Measurements from ENCODE around the gene SCRG1.

The SCRG1 gene

DNA sequence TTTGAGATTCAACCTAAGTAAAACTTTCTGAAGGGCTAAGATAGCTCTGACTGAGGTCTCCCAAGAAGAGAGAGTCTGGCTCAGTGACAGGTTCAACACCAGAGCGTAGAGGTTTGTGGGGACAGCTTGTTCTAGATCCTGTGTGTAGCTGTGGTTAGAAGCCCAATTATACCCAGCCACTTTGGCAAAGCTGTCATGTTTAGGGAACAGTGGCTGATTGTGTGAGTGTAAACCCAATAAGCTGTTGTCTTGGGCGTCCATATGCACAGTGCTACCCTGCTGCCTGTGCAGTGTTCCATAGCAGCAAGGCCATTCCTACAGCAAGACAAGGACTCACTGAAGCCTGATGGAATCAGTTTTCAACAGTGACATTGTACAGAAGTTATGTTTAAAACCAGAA, 11.2 kb upstream of the SCRG1 start:
- no peak for DNase-seq

DNA sequence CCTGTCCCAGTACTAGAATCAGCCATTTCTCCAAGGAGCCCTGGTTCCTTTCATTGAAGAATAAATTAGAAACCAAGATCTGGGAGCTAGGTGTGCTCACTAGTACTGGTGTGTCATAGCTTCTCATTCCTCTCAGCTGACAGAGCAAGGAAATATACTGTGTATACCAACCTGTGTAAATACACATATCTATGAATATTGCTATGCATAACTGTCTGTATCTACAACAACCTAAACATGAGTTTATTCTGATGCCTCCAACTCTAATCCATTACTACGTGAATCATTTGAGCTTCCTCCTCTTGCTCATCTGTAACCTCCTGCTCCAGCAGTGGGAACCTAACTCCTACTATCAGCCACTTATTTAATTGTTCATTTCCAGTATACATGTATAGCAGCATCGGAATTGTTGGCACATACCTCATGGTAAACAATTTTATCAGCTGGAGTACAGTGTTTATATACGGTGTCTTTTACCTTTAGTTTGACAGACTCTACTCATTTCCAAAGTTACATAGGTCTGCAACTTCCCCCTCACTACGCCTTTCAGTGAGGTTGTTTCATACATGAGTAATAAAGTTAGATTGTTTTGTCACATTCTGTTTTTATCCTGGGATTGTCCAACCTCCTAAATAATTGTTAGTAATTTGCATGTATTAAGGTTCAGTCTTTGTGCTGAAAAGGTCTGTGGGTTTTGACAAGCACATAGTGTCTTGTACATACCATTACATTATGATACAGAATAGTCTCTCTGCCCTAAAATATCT, 7.1 kb upstream of the SCRG1 start:
- DNase-seq = no peak

DNA sequence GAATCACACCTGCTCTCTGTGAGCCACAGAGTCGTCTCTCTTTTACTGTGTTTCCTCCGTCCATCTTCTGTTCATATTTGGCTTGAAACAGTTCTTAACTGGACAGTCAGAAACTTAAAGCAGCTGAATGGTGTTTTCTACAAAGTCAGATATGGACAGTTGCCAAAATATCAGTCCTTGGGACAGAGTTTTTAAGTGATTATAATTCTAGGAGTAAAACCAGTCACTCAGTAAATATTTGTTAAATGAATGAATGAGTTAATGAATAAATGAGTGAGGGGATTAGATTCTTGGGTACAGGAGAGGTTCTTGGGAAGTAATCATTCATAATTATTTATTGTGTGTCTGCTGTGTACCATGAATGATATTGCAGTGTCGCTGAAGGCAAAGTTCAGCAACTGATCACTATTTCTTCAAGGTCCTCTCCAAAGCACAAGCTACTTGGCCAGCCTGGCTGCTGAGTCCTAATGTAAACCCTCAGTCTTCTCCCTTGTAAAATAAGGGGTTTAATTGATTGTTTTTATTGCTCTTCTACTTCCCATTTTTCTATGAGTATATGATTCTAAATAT, 5.5 kb upstream of the SCRG1 start:
- no peak for DNase-seq

DNA sequence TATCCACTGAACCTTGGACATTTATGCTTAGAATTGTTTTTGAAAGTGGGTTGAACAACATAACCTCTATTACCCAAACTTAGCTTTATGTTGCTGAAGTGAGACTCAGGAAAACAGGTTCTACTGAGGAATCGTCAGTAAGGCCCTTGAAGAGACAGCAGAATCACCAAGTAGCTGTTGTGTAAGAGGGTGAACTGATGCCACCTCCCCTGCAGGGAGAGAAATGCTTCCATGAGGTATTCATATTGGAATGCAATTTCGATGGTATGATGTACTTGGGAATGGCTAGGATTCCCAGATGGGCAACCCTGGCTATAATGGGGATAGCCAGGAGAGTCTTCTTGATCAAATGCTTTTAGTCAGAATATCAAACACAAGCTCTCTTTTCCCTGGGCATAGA, 4.1 kb upstream of the SCRG1 start:
- DNase-seq = no peak

DNA sequence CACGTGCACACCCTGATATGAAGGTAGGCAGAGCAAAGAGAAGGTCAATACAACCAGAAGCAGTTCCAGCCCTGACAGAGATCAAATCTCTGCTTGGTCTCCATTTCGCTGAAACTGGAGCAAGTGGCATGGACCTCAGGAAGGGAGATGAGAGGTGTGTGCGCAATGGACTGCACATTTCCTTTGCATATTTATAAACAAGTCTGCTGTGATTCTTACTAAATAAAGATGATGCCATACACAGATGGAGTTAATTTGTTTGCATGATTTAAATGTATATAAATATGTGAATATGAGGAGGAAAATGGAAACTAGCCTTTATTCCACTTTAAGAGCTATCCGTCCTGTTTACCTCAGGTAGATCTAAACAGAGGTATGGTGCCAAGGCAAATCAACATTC, 2.1 kb upstream of the SCRG1 start:
- DNase-seq = no peak

DNA sequence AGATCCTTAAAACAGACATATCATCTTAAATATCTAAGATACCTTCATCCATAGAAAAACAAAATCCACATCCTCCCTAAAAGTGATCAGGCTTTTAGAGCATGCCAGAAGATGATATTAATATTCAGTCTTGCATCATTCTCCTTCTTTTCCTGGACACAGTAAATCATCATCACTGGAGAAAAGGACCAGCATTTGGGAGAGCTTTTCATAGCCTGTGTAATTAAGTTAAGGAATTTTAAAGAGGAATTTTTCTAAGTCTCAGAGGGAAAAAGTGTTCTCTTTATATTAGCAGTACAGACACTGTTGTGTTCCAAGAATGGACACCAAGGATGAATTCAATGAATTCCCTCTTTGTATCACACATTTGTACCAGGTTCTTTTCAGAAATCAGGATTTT, 696 bp downstream of the SCRG1 start:
- DNase-seq = no peak

DNA sequence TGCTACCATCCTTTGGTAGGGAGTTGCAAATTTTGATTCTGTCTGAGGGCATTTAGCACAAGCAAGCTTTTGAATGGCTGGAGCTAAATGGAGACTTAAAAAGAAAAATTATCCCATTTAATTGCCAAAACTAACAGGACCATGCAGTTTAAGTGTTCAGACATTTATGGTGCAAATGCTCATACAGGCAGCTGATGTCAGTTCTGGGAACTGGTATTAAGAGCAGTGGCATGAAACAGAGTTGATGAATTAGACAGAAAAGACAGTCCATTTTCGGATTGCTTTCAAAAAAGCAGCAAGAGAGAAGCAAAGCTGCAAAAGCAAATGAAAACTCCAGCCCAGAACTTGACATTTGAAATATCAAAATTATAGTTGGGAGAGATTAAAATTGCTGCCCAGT, 1.3 kb downstream of the SCRG1 start:
- no peak for DNase-seq

DNA sequence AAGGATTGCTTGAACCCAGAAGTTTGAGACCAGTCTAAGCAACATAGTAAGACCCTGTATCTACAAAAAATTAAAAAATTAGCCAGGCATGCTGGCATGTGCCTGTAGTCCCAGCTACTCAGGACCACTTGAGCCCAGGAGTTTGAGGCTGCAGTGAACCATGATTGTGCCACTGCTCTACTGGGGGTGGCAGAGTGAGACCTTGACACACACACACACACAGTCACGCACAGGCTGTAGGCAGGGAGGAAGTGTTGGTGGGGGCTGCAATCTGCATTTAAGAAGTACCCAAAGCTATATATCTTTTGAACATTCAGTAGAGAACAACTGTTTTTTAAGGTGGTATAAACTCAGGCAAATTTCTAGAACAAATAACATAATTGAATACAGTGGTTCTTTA, 7.2 kb downstream of the SCRG1 start:
- no peak for DNase-seq

DNA sequence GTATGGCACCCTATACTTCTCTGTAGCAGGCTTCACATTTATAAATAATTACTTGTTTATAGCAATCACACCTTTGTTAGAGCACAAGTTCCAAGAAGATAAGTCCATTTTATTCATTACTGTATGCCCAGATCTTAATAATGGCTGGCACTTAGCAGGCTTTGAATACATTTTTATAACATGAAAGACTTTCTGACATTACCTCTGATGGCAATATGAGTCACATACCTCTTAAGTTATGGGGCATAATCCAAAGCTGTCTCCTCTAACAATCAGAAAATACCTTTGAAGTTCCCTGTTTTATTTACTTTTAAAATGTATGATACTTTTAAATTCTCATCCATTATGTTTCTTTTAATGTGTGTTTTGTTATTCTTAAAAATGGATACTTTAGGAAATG, 12.2 kb downstream of the SCRG1 start:
- DNase-seq = no peak

DNA sequence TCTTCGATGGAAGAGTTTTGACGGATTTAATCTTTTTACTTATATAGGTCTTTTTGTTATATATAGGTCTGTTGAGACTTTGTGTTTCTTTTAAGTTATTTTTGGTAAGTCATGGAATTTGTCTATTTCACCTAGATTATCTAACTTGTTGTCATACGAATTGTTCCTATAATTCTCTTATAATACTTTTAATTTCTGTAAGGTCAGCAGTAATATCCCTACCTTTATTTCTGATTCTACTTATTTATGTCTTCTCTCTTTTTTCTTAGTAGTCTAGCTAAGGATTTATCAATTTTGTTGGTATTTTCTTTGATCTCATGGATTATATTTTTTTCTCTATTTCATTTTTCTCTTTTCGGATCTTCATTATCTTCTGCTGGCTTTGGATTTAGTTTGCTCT, 16.6 kb downstream of the SCRG1 start:
- DNase-seq = no peak

DNA sequence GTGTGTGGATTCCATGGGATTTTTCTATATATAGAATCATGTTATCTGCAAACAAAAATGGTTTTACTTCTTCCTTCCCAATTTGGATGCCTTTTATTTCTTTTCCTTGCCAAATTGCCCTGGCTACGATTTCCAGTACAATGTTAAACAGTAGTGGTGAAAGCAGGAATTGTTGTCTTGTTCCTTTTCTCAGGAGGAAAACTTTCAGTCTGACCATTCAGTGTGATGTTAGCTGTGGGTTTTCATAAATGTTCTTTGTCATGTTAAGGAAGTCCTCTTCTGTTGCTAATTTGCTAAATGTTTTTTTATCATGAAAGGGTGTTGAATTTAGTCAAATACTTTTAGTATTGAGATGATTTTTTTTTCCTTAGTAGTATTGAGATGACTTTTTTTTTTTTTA, 17.3 kb downstream of the SCRG1 start:
- DNase-seq = no peak

DNA sequence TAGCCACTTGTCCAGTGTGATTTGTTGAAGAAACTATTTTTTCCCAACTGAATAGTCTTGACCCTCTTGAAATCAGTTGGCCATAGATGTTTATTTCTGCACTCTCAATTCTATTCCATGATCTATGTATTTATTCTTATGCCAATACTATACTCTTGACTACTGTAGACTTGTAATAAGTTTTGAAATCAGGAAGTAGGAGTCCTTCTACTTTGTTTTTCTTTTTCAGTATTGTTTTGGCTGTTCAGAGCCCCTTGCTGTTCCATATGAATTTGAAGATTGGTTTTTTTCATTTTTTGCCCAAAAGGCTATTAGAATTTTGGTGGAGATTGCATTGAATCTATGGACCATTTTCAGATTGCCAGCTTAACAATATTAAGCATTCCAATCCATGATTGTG, 17.9 kb downstream of the SCRG1 start:
- DNase-seq = no peak

DNA sequence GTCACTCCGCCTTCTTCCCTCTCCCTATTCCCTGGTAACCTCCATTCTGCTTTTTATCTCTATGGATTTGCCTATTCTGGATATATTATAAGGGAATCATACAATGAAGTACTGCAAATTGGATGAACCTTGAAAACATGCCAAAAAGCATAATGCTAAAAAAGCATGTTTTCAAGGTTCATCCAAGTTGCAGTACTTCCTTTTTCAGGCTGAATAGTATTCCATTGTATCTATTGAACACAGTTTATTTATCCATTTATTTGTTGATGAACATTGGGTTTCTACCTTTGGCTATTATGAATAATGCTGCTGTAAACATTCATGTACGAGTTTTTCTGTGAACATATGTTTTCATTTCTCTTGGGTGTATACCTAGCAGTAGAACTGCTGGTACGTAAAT, 19.0 kb downstream of the SCRG1 start:
- DNase-seq = no peak

DNA sequence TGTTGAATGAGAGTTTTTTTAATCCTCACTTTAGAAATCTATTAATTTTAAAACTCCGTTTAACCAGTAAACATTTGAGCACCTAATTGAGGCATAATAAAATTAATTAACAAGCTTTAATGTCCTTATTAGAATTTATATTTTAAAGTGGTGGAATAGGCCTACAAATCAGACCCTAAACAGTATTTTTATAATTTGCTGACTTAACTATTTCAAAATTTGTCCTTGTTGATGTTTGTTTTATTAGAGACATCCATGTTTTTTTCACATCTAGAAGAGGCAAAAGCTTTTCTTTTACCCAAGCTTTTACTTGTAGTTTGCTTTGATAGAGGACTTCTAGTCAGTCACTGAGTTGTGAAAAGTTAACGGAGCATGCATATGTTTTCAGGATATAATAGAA, 24.3 kb downstream of the SCRG1 start:
- DNase-seq = no peak

DNA sequence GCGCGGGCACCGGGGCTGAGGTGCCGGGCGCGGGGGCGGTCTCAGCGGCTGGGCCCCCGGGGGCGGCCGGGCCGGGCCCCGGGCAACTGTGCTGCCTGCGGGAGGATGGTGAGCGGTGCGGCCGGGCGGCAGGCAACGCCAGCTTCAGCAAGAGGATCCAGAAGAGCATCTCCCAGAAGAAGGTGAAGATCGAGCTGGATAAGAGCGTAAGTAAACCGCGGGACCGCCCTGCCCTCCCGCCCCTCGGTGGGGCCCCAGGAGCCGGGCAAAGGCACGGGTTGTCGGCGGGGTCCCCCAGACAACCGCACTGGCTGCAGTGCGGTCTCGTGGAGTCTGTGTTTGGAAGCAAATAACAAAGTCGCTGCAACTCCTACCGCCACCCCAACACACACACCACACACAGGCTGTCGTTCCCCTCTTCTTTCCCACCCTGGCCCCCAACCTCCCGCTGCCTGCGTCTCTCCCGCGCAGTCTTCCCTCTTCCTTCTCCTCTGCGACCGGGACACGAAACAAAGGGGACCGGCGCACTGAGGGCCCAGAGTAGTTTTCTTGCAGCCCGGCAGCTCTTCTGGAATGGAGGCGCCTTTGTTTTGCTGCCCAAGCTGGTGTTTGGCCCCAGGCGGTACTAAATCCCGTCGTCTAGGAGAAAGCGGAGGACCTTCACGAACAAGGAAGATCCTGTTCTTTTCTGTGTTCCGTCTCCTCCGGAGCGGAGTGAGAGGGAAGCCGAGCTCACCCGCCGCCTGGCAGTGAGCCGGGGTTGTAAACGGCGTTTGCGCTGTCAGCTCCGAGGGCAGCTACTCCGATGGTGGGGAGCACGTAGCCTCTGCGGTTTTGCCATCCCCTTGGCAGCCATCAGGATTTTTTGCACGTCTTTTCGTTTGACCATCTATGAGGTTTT, 27.4 kb downstream of the SCRG1 start:
- peak; percentile 16 to 48 for DNase-seq

DNA sequence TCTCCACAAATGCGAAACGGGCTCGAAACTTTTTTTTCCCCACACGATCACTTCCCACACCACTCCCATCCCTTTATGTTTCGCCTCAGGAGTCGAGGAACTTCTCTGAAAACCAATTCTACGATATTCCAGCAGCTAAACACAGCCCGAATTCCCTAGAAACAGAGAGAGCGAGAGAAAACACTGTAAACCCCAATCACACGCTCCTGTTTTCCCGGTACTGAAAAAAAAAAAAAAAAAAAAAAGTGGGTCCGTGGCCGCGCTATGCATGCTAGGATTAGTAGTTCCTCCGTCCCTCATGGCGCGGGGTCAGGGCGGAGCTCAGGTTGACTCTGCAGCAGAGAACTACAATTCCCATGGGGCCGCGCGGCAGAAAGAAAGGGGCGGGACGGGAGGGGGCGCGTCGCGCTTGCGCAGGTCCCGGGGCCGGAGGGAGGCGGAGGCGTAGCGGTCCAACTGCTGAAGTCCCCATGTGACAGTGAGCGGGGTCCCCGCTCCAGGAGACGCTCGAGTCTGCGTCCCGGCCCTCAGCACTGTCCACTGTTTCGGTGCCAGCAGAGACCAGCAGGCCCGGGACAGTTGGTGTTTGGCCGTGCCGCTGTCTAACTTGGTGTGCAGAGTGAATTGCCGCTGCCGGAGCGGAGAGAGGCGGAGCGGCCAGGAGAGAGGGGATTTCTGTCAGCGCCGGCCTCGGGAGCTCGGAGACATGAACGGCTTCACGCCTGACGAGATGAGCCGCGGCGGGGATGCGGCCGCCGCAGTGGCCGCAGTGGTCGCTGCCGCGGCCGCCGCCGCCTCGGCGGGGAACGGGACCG, 28.2 kb downstream of the SCRG1 start, which contains the start of gene SAP30:
Gene SAP30, plus strand, starts transcription at position 478 of the 815 bp plus-strand sequence. Its CDS starts 229 bp downstream, at position 707.
- DNase-seq = peak; percentile 97 to 98

DNA sequence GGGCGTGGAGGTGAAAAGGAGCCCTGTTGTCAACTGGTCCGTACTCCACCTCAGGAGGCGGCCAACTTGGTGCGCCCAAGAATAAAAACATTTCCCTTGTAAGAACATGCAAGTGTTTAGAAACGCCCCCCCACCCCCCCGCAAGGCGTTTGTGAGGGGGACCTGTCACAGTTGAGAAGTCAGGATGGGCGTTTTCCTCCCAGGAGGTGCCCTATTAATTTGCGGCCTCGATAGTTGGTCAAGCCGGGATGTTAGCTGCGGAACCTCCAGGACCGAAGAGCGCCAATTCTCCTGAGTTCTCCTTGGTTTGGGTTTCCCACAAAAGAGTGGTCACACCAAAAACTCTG, 28.8 kb downstream of the SCRG1 start:
- peak; percentile 76 to 79 for DNase-seq

DNA sequence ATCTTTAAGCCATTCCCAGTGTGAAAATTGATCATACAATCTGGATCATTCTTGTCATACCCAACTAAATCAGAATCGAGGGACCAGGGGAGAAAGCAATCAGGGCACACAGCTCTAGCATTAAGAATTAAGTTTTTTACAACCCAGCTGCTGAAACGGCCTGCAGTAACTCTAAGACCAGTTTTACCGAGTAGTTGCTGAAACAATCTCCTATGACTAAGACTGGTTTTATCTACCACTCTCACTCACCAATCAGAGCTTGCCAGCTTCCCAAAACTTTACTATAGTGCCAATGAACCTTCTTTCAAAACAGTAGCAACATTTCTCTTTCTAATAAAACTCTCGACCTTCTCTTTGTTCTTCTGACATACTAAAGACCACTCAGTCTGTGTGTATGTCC, 31.0 kb downstream of the SCRG1 start:
- no peak for DNase-seq

DNA sequence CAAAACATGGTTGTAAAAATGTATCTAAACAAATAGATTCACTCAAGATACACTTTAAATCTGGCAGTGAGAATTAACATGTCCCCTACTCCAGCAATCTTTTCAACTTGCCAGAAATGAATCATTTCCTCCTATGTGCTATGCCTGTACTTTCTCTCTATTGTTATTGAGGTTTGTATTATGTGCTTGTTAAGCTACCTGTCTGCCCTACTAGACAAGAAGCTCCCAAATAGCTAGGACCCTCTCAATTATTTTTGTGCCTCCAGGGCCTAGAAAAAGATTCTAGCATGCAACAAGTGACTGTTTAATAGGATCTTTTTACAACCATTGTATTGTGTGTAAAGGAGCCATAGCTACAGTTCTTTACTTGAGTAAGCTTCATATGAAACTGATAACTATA, 31.6 kb downstream of the SCRG1 start:
- no peak for DNase-seq

DNA sequence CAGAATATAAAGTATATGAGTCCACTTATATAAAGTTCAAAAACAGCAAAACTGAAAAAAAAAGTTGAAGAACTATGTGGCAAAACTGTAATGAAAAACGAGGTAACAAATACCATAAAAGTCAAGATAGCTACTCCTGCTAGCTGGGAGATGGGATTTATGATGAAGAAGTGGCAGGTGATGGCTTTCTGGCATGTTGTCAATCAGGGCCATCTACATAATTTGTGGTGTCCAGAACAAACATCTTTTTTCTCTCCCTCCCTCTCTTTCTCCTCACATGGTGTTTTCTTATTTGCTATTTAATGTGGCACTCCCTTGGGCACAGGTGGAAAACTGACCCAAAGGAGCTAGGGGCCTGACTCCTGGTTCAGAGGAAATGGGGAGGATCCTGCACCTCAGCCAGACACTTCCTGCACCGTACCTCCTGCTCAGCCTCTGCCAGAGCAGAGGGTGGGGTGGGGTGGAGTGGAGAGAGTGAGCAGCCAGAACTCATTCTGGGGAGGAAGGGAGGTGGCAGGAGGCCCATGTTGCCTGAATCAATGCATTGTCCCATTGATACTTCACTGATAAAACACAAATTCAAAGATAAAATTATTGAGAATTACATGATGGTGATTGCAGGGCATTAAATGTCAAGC, 33.4 kb downstream of the SCRG1 start:
- DNase-seq = no peak

DNA sequence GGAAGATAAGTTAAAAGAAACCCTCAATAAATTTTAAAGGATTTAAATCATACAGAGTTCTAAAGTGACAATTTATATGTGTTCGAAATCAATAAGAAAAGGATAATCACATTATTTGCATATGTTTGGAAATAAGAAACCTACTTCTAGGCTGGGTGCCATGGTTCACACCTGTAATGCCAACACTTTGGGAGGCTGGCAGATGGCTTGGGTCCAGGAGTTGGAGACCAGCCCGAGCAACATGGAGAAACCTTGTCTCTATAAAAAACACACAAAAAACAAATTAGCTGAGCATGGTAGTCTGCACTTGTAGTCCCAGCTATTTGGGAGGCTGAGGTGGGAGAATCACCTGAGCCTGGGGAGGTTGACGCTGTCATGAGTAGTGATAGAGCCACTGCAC, 36.2 kb downstream of the SCRG1 start:
- no peak for DNase-seq

DNA sequence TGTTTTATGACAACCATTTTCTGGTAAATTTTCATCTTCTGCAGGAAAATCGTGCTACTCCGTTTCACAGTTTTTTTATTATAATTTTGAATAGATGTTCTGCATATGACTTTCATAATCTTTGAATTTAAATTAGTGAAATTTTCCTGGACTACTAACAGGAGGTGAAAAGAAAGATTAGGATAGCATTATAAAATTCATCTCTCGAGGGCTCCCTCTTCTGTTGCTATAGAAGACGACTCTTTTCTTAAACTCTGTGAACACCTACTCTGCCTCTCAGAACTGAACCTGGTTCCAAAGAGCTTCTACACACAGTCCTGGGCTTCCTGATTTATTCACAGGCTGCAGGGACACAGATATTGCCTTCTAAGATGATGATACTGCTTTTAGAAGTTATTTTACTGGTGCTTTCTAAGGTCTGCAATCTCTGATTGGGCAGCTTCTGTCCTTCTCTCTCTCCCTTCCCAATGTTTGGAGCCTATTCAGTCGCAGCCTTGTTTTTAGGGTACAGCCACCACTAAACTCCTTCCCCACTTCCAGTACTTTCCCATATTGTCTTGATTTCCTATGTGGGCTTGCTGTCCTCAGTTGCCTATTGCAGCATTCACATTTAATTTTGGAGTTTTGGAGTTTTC, 38.2 kb downstream of the SCRG1 start:
- no peak for DNase-seq

Data from CD4-positive, alpha-beta T cell treated with Interferon alpha-2 for 1 hour (primary cell).